ENCODE results near the gene HMGCR.

DNA sequence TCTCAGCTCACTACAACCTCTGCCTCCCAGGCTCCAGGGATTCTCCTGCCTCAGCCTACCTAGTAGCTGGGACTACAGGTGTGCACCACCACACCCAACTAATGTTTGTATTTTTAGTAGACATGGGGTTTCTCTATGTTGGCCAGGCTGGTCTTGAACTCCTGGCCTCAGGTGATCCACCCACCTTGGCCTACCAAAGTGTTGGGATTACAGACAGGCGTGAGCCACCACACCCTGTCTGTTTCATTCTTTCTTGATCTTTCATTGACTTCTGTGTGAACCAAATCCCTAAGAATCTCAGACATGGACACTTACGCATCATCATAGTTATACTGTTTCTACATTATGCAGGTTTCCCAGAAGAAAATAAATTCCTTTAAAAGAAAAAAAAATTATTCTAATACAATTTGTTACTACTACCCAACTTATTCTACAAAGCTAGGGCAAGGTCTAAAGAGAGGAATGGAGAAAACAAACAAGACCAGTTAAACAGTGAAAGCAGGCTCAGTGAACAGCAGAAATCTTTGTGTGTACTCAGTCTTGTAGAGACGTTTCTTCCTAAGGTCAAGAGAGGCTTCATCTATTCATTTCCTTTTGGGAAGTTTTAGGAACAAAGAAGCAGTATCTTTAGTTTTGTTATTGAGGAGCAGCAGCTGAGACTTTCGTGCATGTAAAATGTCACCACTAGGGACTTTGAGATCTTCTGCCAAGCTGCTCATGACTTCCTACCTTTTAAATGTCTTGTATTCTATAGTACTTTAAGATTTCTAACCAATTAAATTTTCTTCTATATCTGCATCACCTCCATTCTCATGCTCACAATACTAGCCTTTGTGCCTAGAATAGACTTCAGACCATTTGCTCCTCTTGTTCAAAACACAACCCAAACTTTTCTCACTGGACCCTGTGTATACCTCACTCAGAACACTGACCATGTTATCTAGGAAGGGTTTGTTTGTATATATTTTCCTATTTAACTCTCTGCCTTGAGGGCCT lies 5.6 kb upstream of the HMGCR start:
- TF ChIP-seq RELA (CRISPR knock-in tag; IDR thresholded peaks at IDR 0.05; ENCODE audit: borderline replicate concordance): no peak
- TF ChIP-seq, protein P1, sequence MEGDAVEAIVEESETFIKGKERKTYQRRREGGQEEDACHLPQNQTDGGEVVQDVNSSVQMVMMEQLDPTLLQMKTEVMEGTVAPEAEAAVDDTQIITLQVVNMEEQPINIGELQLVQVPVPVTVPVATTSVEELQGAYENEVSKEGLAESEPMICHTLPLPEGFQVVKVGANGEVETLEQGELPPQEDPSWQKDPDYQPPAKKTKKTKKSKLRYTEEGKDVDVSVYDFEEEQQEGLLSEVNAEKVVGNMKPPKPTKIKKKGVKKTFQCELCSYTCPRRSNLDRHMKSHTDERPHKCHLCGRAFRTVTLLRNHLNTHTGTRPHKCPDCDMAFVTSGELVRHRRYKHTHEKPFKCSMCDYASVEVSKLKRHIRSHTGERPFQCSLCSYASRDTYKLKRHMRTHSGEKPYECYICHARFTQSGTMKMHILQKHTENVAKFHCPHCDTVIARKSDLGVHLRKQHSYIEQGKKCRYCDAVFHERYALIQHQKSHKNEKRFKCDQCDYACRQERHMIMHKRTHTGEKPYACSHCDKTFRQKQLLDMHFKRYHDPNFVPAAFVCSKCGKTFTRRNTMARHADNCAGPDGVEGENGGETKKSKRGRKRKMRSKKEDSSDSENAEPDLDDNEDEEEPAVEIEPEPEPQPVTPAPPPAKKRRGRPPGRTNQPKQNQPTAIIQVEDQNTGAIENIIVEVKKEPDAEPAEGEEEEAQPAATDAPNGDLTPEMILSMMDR (IDR thresholded peaks at IDR 0.05): no peak
- no peak for TF ChIP-seq IRF2 (CRISPR knock-in tag; IDR thresholded peaks at IDR 0.05; ENCODE audit: borderline replicate concordance, low read depth)
- TF ChIP-seq ATF1 (CRISPR knock-in tag; IDR thresholded peaks at IDR 0.05): no peak
- TF ChIP-seq JUN (CRISPR knock-in tag; IDR thresholded peaks at IDR 0.05): no peak
- no peak for TF ChIP-seq CREB1 (CRISPR knock-in tag; IDR thresholded peaks at IDR 0.05)
- TF ChIP-seq, protein P2, sequence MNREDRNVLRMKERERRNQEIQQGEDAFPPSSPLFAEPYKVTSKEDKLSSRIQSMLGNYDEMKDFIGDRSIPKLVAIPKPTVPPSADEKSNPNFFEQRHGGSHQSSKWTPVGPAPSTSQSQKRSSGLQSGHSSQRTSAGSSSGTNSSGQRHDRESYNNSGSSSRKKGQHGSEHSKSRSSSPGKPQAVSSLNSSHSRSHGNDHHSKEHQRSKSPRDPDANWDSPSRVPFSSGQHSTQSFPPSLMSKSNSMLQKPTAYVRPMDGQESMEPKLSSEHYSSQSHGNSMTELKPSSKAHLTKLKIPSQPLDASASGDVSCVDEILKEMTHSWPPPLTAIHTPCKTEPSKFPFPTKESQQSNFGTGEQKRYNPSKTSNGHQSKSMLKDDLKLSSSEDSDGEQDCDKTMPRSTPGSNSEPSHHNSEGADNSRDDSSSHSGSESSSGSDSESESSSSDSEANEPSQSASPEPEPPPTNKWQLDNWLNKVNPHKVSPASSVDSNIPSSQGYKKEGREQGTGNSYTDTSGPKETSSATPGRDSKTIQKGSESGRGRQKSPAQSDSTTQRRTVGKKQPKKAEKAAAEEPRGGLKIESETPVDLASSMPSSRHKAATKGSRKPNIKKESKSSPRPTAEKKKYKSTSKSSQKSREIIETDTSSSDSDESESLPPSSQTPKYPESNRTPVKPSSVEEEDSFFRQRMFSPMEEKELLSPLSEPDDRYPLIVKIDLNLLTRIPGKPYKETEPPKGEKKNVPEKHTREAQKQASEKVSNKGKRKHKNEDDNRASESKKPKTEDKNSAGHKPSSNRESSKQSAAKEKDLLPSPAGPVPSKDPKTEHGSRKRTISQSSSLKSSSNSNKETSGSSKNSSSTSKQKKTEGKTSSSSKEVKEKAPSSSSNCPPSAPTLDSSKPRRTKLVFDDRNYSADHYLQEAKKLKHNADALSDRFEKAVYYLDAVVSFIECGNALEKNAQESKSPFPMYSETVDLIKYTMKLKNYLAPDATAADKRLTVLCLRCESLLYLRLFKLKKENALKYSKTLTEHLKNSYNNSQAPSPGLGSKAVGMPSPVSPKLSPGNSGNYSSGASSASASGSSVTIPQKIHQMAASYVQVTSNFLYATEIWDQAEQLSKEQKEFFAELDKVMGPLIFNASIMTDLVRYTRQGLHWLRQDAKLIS (CRISPR knock-in tag; IDR thresholded peaks at IDR 0.05; ENCODE audit: borderline replicate concordance): no peak
- no peak for TF ChIP-seq ZNF138 (CRISPR knock-in tag; conservative IDR thresholded peaks at IDR 0.05)
- TF ChIP-seq ZNF232 (CRISPR knock-in tag; IDR thresholded peaks at IDR 0.05): no peak
- TF ChIP-seq, protein P3, sequence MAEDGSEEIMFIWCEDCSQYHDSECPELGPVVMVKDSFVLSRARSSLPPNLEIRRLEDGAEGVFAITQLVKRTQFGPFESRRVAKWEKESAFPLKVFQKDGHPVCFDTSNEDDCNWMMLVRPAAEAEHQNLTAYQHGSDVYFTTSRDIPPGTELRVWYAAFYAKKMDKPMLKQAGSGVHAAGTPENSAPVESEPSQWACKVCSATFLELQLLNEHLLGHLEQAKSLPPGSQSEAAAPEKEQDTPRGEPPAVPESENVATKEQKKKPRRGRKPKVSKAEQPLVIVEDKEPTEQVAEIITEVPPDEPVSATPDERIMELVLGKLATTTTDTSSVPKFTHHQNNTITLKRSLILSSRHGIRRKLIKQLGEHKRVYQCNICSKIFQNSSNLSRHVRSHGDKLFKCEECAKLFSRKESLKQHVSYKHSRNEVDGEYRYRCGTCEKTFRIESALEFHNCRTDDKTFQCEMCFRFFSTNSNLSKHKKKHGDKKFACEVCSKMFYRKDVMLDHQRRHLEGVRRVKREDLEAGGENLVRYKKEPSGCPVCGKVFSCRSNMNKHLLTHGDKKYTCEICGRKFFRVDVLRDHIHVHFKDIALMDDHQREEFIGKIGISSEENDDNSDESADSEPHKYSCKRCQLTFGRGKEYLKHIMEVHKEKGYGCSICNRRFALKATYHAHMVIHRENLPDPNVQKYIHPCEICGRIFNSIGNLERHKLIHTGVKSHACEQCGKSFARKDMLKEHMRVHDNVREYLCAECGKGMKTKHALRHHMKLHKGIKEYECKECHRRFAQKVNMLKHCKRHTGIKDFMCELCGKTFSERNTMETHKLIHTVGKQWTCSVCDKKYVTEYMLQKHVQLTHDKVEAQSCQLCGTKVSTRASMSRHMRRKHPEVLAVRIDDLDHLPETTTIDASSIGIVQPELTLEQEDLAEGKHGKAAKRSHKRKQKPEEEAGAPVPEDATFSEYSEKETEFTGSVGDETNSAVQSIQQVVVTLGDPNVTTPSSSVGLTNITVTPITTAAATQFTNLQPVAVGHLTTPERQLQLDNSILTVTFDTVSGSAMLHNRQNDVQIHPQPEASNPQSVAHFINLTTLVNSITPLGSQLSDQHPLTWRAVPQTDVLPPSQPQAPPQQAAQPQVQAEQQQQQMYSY (CRISPR knock-in tag; IDR thresholded peaks at IDR 0.05): no peak
- TF ChIP-seq TEAD1 (CRISPR knock-in tag; IDR thresholded peaks at IDR 0.05): no peak
- no peak for TF ChIP-seq ARID4B (CRISPR knock-in tag; IDR thresholded peaks at IDR 0.05; ENCODE audit: borderline replicate concordance)
- no peak for TF ChIP-seq ZNF121 (CRISPR knock-in tag; IDR thresholded peaks at IDR 0.05)
- TF ChIP-seq TCF7 (CRISPR knock-in tag; IDR thresholded peaks at IDR 0.05; ENCODE audit: low read depth): no peak

All from WTC11 (cell line).